SK-N-SH (cell line): ENCODE data around the gene NHLRC2. TPM values are rescaled to one million over a fixed set of nuclear protein-coding genes. Genes with fewer than 3 reads are reported as not detected.

Experiments used
- CTCF ChIA-PET: fragments of 300-600, 350-600 bp; formaldehyde crosslinking; extraction: SDS; loops from one replicate; lab custom pipeline; 2021; lab: Yijun Ruan, JAX
- POLR2A ChIA-PET: fragments of 350-600 bp; sonication (Branson Sonifier 250); formaldehyde crosslinking; extraction: SDS; loops from one replicate; lab custom pipeline; 2020; ENCODE audit warnings: antibody characterized with exemption, inconsistent platforms; lab: Yijun Ruan, JAX
- DNase-seq: peaks from one replicate; pipeline ENCODE4 v3.0.0; 2012
- H2AFZ ChIP-seq: fragments of 200-600 bp; sonication (generic); 2 replicates; pipeline ENCODE4 v1.8.1; 2016; ENCODE audit warnings: antibody characterized with exemption, mild to moderate bottlenecking, low read depth
- H3F3A ChIP-seq: fragments of 200-600 bp; sonication (generic); replicated peaks from 2 replicates; pipeline ENCODE3; 2016; ENCODE audit warnings: antibody characterized with exemption, mild to moderate bottlenecking; ENCODE audit not compliant: insufficient read depth
- H3K27ac ChIP-seq, 2 experiments: fragments of 200-500 bp in 1 of 2; fragments of 200-600 bp in 1 of 2; sonication (Bioruptor generic) in 1 of 2; sonication (generic), shearing (Covaris generic) in 1 of 2; 2 replicates each; pipeline versions ENCODE4 v1.5.1 to v1.6.1; 2014 to 2016; ENCODE audit warnings: low read depth in 2 of 2, inconsistent platforms in 1 of 2, low read length in 1 of 2, mild to moderate bottlenecking in 1 of 2, mixed read lengths in 1 of 2
- H3K27me3 ChIP-seq: fragments of 200-600 bp; sonication (generic), shearing (Covaris generic); 2 replicates; pipeline ENCODE4 v1.6.1; 2016; ENCODE audit warnings: mixed run types; ENCODE audit not compliant: insufficient read depth
- H3K36me3 ChIP-seq, 2 experiments: fragments of 200-500 bp in 1 of 2; fragments of 200-600 bp in 1 of 2; sonication (Bioruptor generic) in 1 of 2; sonication (generic) in 1 of 2; replicated peaks in 1 of 2; 2 replicates each; pipeline versions ENCODE3 to v1.5.1; 2014 to 2016; ENCODE audit warnings: low read length in 1 of 2, mild to moderate bottlenecking in 1 of 2; ENCODE audit not compliant: insufficient read depth in 2 of 2, control insufficient read depth in 1 of 2
- H3K4me1 ChIP-seq, 2 experiments: fragments of 200-500 bp in 1 of 2; fragments of 200-600 bp in 1 of 2; sonication (Bioruptor generic) in 1 of 2; sonication (generic), shearing (Covaris generic) in 1 of 2; 2 replicates each; pipeline versions ENCODE4 v1.5.1 to v1.6.1; 2014 to 2016; ENCODE audit warnings: low read depth in 1 of 2, low read length in 1 of 2, mixed run types in 1 of 2; ENCODE audit not compliant: insufficient read depth in 2 of 2, control insufficient read depth in 1 of 2
- H3K4me2 ChIP-seq: fragments of 200-600 bp; sonication (generic), shearing (Covaris generic); 2 replicates; pipeline ENCODE4 v1.6.1; 2017; ENCODE audit warnings: mixed run types
- H3K4me3 ChIP-seq, 2 experiments: fragments of 200-500 bp in 1 of 2; fragments of 200-600 bp in 1 of 2; sonication (Bioruptor generic) in 1 of 2; sonication (generic), shearing (Covaris generic) in 1 of 2; 2 replicates each; pipeline versions ENCODE4 v1.5.1 to v1.8.1; 2014 to 2016; ENCODE audit warnings: low read depth in 2 of 2, inconsistent platforms in 1 of 2, low read length in 1 of 2, mild to moderate bottlenecking in 1 of 2, mixed read lengths in 1 of 2, moderate library complexity in 1 of 2
- H3K79me2 ChIP-seq: fragments of 200-600 bp; sonication (generic); 2 replicates; pipeline ENCODE4 v1.8.1; 2017; ENCODE audit warnings: mild to moderate bottlenecking; ENCODE audit not compliant: insufficient read depth
- H3K9ac ChIP-seq: fragments of 200-600 bp; sonication (generic); 2 replicates; pipeline ENCODE4 v1.6.1; 2017; ENCODE audit warnings: mixed run types
- H3K9me2 ChIP-seq: fragments of 200-600 bp; sonication (generic); 2 replicates; pipeline ENCODE4 v1.6.1; 2017; ENCODE audit warnings: mixed run types
- H3K9me3 ChIP-seq: fragments of 200-600 bp; sonication (generic); 2 replicates; pipeline ENCODE4 v1.6.1; 2017; ENCODE audit warnings: mixed run types, mild to moderate bottlenecking, moderate library complexity
- H4K20me1 ChIP-seq: fragments of 200-600 bp; sonication (generic); 2 replicates; pipeline ENCODE4 v1.6.1; 2017; ENCODE audit warnings: mild to moderate bottlenecking, mixed run types; ENCODE audit not compliant: insufficient read depth
- CTCF ChIP-seq: fragments of 200-600 bp; sonication (generic); IDR thresholded peaks from 2 replicates; pipeline ENCODE4 v1.6.1; 2017; ENCODE audit warnings: antibody characterized with exemption, mild to moderate bottlenecking, moderate library complexity
- EP300 ChIP-seq, 2 experiments: IDR thresholded peaks; 2 replicates each; pipeline versions ENCODE4 v1.4.0 to v1.6.1; 2012; ENCODE audit warnings: borderline replicate concordance in 1 of 2, low read depth in 1 of 2, low read length in 1 of 2
- FOSL2 ChIP-seq: IDR thresholded peaks from 2 replicates; pipeline ENCODE4 v1.4.0; 2012; ENCODE audit warnings: low read depth, mild to moderate bottlenecking, moderate library complexity, borderline replicate concordance
- JUND ChIP-seq: IDR thresholded peaks from 2 replicates; pipeline ENCODE4 v1.4.0; 2012
- PBX3 ChIP-seq: IDR thresholded peaks from 2 replicates; pipeline ENCODE4; 2012
- REST ChIP-seq: IDR thresholded peaks from 2 replicates; pipeline ENCODE4 v1.6.1; 2012; ENCODE audit warnings: mild to moderate bottlenecking, low read depth, low read length, moderate library complexity
- RXRA ChIP-seq: IDR thresholded peaks from 2 replicates; pipeline ENCODE4 v1.4.0; 2012; ENCODE audit warnings: low read depth, mild to moderate bottlenecking, borderline replicate concordance
- TCF12 ChIP-seq: IDR thresholded peaks from 2 replicates; pipeline ENCODE4 v1.4.0; 2012
- TEAD4 ChIP-seq: IDR thresholded peaks from 2 replicates; pipeline ENCODE4 v1.4.0; 2012; ENCODE audit warnings: mild to moderate bottlenecking, borderline replicate concordance; ENCODE audit not compliant: insufficient read depth
- polyA plus RNA-seq, 3 experiments: library from polyadenylated mRNA; depleted of rRNA; stranded (reverse); fragments of >200 nt; gene quantifications; 2 replicates each; pipeline ENCODE4 v1.2.3, GENCODE V29; 2012

The NHLRC2 gene
- polyA plus RNA-seq, 1 of the 3 experiments (the other 2 are of a cell fraction), result 2.8 TPM

- H3K9me2 ChIP-seq, result no peaks in the 10 kb centered on the region
- H4K20me1 ChIP-seq, result no peaks in the 10 kb centered on the region
- H3K9me3 ChIP-seq, result no peaks in the 10 kb centered on the region
- H3K4me2 ChIP-seq, result peak overlapping the region; percentile 24; the same call in 1 of the 2 replicates
- ChIA-PET POLR2A (no interaction called here), CTCF (no interaction called here)
- H3K4me3 ChIP-seq, result no peak overlapping the region
- no peaks in the 10 kb centered on the region for H3K27me3 ChIP-seq
- peaks cover 5 to 15% of the 10 kb centered on the region in 2 experiments; a peak in 3 of 4 replicates for H3K4me1 ChIP-seq
- no peak for DNase-seq
- H3F3A ChIP-seq, result peaks cover 3% of the 10 kb centered on the region
- H2AFZ ChIP-seq, result no peak overlapping the region
- H3K9ac ChIP-seq, result no peak overlapping the region
- H3K79me2 ChIP-seq, result no peaks in the 10 kb centered on the region; the same call in 1 of the 2 replicates
- peaks cover 10 to 11% of the 10 kb centered on the region in 2 experiments for H3K36me3 ChIP-seq
- H3K27ac ChIP-seq, result peak overlapping the region in 1 of 2 experiments; percentile 15; a peak in 2 of 4 replicates
- TF ChIP-seq RXRA (0 out of 2 replicates have a peak, but pooled peaks have one; percentile 23), FOSL2 (peak; percentile 70; the same call in 1 of the 2 replicates), CTCF (no peak), PBX3 (peak; percentile 60), TEAD4 (peak; percentile 41; the same call in 1 of the 2 replicates), JUND (peak; percentile 69), TCF12 (peak; percentile 62), EP300 (IDR thresholded peaks at IDR 0.05; ENCODE audit: borderline replicate concordance in 1 of 2, low read depth in 1 of 2, low read length in 1 of 2) (peak in 1 of 2 experiments; percentile 21; a peak in 2 of 4 replicates), REST (no peak)
Measured at GRCh38 chr10:113895018-113895417, 40.6 kb downstream of the NHLRC2 start.
